H4 (cell line): ENCODE results near the gene LBR. TPM values are rescaled to one million over a fixed set of nuclear protein-coding genes. Genes with fewer than 3 reads are reported as not detected.
"Not testable (repeated sequence)": the region's sequence is repeated elsewhere in the genome, so short reads cannot be mapped to it uniquely, and the experiment has no call there.

Experiments used
- DNase-seq: peaks from one replicate; pipeline ENCODE4 v3.0.0-alpha.2; 2015; ENCODE audit warnings: low spot score
- total RNA-seq: library from RNA; depleted of rRNA; stranded (reverse); fragments of >200 nt; shearing (Covaris generic); gene quantifications from 2 replicates; pipeline ENCODE4 v1.2.3, GENCODE V29; 2014

LBR gene
- total RNA-seq, 1 experiment from 2014 or later = 54.7 TPM

- DNase-seq = no peak
Measured at GRCh38 chr1:225422795-225423517, 4.9 kb downstream of the LBR start.

- DNase-seq = no peak
Measured at GRCh38 chr1:225422031-225422605, 5.7 kb downstream of the LBR start.

DNA sequence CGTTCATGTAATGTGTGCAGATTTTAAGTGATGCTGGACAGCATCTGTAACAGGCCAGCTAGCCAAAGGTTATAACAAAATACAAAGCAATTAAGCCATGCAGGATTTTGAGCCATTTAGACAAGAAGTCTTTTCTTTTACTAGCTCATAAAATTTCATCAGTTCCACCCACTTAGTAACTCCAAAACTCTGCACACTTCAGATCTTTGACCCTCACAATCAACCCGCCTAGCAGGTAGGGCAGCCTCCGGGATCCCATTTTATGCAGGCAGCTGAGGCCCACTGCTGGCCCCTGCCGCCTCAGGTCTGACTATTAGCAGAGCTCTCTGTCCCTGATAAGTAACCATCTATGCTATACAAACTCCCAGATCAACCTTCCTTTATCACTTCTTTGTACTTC lies 9.2 kb downstream of the LBR start:
- no peak for DNase-seq

DNA sequence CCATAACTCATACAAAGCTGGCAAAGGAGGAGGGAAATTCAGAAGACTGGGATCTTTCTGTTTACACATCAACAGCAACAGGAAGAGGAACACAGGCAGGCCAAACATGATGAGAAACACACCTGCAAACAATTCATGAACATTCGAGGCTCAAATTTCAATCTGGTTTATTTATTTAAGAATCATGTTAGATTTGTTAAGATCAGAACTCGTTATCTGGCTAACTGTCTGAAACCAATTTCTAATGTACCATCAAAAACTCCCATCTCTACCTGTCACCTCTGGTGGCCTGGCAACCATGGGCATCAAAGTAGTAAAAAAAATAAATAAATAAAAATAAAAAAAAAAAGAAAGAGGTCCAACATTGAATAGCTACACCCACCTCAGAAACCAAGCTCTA lies 9.8 kb downstream of the LBR start:
- DNase-seq = no peak

- no peak for DNase-seq
Measured at GRCh38 chr1:225415967-225416745, 11.7 kb downstream of the LBR start.

- DNase-seq = no peak
Measured at GRCh38 chr1:225415307-225415706, 12.5 kb downstream of the LBR start.

DNA sequence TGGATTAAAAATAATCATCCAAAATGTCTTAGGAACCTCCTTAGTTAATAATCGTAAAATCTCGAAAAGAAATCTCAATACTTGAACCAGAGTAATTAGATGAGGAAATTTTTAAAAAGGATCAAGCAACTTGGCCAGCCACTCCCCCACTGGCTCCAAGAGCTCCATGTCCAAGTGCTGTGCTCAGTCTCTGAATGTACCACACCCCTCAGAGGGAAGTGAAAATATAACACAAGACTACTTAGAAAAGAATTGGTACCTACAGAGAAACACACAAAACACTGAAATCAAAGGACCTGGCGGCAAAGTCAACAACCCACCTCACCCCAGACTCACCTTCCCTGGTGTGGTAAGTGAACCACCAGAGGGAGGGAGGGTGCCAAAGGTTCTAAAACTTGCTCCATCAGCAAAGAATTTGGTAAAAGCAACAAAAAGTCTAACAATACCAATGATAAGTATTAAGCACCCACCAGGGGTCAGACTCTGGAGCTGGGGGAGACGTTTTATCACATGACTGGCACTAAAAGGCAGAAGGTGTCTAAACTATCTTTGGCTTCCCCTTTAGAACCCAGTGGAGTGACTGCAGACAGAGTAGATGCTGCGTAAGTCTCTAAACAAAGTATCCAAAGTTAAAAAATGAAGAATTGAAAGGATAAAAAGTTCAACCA lies 14.0 kb downstream of the LBR start:
- DNase-seq = no peak

DNA sequence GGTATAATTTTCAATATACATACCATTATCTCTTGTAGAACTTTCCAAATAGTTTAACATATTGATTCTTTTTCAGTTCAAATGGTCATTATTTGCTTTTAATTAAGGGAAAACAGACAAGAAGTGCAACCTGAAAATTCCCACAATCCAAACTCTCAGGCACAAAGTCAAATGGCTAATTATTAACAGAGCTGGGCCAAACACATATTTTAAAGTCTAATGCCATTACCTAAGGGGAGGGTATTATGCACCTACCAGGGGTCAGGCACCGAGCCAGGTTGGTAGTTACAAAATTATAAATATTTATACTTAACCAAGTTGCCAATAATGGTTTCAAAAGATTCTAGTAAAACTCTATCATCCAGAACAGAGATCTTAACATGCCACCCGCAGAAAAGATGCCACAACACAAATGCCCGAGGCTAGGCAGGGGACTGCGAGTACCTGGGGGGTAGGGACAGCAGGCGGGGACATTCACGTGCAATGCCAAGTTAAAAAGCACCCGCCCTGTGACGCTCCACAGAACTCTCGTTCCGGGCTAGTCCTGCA lies 15.0 kb downstream of the LBR start:
- no peak for DNase-seq

DNA sequence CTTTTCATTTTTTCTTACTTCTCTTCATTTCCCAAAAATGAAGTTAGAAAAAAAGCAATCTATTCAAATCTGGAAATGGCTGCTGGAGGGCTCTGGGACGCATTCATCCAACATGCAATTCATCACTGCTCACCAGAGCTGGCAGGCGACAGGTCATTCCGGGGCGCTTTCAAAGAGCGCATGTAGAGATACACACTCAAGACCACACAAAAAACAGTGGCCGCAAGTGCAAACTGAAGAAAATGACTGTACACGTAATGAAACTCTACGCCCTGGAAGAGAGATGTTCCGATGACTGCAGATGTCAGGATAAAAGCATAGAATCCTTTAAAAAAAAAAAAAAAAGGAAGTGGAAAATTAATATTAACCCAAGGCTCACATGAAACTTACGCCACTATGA lies 15.5 kb downstream of the LBR start:
- DNase-seq = no peak

DNA sequence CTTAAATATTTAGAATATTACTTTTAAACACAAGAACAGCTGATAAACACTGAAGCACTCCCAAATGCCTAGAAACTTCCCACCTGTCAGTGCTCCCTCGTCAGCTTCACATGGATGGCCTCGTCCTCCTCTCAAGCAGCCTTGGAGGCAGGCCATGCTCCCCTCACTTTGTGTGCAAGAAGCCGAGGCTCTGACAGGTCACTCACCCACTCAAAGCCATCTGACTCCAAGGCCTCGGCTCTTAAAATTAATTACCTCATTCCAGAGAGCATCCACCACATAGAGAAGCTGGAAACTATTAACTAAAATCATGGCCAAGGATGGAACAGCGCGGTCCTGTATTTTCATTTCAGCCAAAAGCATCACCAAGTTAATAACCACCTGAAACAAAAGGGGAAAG lies 17.8 kb downstream of the LBR start:
- DNase-seq = no peak

GRCh38 chr1:225409051-225409450 lies 18.8 kb downstream of the LBR start:
- DNase-seq = no peak

GRCh38 chr1:225408249-225408648 lies 19.6 kb downstream of the LBR start:
- DNase-seq = no peak

DNA sequence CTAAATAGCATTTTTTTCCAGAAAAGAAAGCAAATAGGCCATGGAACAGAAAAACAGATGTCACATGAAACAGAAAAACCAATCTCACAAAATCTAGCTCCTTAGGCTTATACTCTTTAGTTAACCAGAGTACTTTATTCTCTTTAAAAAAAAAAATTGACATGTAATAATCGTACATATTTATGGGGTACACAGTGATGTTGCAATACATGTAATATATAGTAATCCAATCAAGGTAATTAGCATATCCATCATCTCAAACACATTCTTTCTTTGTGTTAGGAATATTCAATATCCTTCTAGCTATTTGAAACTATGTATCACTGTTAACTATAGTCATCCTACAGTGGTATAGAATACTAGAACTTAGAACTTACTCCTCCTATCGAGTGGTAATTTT lies 20.1 kb downstream of the LBR start:
- DNase-seq = no peak

DNA sequence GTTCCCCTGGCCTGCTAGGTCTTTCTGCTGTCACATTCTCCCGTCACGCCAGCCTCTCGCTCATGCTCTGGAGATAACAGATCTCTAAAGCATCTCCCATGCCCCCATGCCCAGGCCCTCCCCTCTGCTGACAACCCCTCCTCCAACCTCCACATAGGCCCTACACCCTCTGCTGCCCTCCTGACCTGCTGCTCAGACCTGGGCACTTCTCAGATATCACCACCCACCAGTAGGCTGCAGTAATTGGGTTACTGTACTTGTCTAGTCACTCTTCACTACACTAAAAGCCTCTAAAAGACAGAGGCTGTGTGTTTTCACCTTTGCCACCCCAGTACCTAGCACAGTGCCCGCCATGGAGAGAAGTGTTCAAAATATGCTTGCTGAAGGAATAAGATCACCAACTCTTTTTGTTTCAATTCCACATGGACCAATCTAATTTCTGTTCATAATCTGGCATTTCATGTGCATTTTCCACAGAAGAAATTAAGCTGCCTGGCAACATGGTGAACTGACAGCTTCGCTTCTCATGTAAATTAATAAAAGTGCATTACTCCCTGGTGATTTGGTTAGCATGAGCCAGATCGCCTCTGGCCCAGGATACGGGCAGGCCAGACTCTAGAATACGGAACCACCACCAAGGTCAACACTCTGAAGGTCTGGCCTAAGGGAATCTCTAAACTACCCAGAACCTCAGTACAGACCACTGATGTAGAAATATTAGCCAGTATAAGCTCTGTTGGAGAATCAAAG lies 20.7 kb downstream of the LBR start:
- DNase-seq = no peak

- DNase-seq = no peak
Measured at GRCh38 chr1:225400968-225401367, 26.9 kb downstream of the LBR start.

- DNase-seq = no peak
Measured at GRCh38 chr1:225396357-225396756, 31.5 kb downstream of the LBR start.

- DNase-seq = no peak
Measured at GRCh38 chr1:225389843-225390242, 38.0 kb downstream of the LBR start.

DNA sequence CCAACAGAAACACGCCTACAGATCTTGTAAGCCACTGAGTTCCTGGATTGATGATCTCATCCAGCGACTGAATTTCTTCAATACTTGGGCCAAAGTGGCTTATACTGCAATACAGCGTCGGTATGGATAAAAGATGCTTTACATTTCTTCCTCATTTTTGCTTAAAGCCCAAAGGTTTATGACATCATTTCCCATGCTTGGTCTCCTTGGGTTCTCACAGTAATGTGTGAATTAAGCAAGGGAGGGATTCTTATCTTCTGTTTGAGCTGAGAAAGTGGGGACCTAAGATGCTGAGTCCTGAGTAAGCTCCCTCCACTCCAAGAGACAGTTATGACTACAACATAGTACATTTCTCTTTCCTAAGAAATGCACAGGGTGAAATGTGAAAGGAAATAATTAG lies 39.5 kb downstream of the LBR start:
- DNase-seq = no peak

DNA sequence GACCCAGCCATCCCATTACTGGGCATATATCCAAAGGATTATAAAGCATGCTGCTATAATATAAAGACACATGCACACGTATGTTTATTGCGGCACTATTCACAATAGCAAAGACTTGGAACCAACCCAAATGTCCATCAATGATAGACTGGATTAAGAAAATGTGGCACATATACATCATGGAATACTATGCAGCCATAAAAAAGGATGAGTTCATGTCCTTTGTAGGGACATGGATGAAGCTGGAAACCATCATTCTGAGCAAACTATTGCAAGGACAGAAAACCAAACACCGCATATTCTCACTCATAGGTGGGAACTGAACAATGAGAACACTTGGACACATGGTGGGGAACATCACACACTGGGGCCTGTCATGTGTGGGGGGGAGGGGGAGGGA lies 41.0 kb downstream of the LBR start:
- not testable (repeated sequence) for DNase-seq

DNA sequence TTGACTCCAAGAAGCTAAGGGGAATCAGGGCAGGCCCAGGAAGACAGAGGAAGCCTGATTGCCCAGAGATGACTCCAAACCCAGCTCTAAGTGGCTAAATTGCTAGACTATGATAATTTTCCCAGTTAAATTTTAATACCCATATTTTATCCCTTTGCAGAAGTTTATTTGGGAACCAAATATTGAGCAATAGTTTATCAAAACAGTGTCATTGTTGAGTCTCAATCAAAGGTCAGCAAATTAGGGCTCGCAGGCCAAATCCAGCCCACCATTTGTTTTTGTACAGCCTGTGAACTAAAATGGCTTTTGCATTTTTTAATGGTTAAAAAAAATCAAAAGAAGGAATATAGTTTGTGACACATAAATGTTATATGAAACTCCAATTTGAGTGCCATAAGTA lies 47.1 kb downstream of the LBR start:
- DNase-seq = no peak

DNA sequence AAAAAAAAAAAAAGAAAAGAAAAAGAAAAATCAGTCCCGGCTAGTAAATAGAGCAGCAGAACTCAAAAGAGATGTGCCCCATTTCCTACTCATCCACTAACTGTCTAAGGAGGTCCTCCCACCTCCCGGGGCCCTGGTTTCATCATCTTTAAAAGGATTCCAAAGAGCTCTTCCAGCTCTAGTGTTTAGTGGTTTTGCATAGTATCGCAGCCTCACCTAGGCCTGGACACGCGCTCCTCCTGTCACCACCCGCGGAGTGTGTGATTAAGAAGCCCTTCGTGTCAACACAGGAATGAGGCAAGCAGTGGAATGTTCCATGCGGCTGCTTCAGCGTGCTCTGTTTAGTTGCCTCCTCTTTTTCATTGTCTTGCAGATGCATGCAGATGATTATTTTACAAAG lies 49.0 kb downstream of the LBR start:
- peak; percentile 40 for DNase-seq

DNA sequence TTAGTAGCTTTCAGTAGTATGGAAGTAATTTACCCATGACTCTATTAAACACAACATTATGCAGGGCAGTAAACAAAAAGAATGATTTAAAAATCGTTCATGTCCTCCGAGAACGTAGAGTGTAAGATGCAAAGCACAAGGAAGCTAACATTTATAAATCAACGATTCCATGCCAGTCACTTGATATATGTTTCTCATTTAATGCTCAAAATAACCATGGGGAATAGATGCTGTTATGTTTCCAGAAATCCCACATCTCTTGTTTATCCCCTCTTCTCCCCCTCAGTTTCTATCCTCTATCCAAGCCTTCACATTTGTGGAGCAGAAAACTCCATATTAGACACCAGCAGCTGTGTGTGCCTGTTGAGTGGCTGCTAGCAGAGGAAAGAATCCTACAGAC lies 52.8 kb downstream of the LBR start:
- DNase-seq = no peak
